AG09309 (cell line): ENCODE results near the gene OR2J1.
"Not testable (repeated sequence)": the region's sequence is repeated elsewhere in the genome, so short reads cannot be mapped to it uniquely, and the experiment has no call there.

Experiments used
- DNase-seq: peaks from one replicate; pipeline ENCODE4 v3.0.0-alpha.2; 2010; ENCODE audit warnings: low read depth
- H3K4me3 ChIP-seq: 2 replicates; pipeline ENCODE4 v1.5.1; 2011; ENCODE audit warnings: mild to moderate bottlenecking, low read depth, low read length, moderate library complexity; ENCODE audit not compliant: control insufficient read depth
- TF ChIP-seq, protein P1 (sequence below): IDR thresholded peaks from 2 replicates; pipeline ENCODE4 v1.5.1; 2011; ENCODE audit warnings: mild to moderate bottlenecking, low read depth, low read length, inconsistent platforms; ENCODE audit not compliant: insufficient read depth, control insufficient read depth; ENCODE audit errors: missing control alignments

The OR2J1 gene

DNA sequence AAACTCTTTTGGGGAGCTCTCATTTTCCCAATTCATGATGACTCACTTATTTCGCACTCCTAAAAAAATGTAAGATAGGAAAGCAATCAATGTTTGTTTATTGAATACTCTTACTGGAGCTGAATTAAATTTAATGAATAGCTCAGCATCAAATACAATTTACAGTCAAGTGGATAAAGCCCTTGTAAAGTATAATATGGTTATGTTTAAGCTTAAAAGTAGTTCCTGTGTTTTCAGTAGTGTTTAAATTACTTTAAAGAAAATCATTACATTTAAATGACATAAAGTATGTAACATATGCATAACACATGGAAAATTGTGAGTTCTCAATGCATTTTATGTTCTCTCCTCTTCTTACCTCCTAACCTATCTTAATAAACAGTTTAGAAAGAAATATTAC, 12.1 kb upstream of the OR2J1 start, which contains the start of gene OR2B3:
Gene OR2B3 (minus strand): TSS at position 101 of the 400 bp plus-strand sequence. CDS start 65 bp downstream, at position 36.
- H3K4me3 ChIP-seq, result no peak within 1 kb of the TSS
- TF ChIP-seq, protein P1, sequence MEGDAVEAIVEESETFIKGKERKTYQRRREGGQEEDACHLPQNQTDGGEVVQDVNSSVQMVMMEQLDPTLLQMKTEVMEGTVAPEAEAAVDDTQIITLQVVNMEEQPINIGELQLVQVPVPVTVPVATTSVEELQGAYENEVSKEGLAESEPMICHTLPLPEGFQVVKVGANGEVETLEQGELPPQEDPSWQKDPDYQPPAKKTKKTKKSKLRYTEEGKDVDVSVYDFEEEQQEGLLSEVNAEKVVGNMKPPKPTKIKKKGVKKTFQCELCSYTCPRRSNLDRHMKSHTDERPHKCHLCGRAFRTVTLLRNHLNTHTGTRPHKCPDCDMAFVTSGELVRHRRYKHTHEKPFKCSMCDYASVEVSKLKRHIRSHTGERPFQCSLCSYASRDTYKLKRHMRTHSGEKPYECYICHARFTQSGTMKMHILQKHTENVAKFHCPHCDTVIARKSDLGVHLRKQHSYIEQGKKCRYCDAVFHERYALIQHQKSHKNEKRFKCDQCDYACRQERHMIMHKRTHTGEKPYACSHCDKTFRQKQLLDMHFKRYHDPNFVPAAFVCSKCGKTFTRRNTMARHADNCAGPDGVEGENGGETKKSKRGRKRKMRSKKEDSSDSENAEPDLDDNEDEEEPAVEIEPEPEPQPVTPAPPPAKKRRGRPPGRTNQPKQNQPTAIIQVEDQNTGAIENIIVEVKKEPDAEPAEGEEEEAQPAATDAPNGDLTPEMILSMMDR, result no peak
- DNase-seq, result no peak

DNA sequence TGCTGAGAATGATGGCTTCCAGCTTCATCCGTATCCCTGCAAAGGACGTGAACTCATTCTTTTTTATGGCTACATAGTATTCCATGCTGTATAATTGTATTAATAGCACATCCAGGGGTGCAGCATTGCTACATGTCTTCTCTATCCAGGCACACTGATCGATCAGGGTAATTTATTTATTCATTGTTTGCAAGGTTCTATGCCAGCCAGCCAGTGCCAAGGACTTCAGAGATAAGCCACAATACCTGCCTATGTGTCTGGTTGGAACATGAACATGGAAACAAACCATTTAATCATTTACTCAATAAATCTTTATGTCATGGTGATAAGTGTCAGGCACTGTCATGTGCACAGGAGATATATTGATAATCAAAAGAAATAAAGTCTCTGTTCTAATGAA, 6.3 kb upstream of the OR2J1 start:
- no peak for DNase-seq
- no peak overlapping the region for H3K4me3 ChIP-seq
- TF ChIP-seq, protein P1, result no peak

DNA sequence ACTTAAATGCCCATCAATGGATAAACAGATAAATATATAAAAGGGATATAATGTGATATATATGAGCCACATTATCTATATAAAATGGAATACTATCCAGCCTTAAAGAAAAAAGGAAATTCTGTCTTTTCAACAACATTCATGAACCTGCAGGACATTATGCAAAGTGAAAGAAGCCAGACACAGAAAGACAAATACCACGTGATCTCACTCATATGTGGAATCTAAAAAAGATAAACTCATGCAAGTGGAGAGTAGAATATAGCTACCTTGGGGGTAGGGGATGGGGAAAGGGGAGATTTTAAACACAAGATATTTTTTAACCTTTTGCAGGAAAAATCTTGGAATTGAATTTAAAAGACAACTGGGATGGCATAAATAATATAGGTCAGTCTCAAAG, 1.5 kb upstream of the OR2J1 start:
- no peak for DNase-seq
- no peak overlapping the region for H3K4me3 ChIP-seq
- TF ChIP-seq, protein P1, result no peak

DNA sequence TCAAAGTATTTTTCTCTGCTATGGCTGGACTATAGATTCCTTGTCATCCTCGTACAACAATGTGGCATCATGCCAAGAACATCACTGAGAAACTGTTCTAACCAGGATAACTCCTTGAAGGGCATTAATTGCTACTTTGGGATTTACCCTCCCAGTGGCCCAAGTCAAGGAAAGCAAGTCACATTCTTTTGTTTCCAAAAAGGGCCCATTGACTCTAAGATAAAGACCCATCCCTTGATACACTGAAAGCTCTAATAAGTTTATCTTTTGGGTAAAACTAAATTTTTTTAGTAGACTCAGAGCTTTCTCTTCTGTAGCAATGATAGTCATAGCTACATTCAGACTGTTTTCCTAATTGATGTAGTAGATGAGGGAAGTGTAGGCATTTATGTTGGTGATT, 8.5 kb downstream of the OR2J1 start, which contains the start of gene OR2J3:
Gene OR2J3 (plus strand): TSS at position 301 of the 400 bp plus-strand sequence. CDS start 3,833 bp downstream, outside the sequence.
- TF ChIP-seq, protein P1, result no peak
- no peak within 1 kb of the TSS for H3K4me3 ChIP-seq
- no peak for DNase-seq

DNA sequence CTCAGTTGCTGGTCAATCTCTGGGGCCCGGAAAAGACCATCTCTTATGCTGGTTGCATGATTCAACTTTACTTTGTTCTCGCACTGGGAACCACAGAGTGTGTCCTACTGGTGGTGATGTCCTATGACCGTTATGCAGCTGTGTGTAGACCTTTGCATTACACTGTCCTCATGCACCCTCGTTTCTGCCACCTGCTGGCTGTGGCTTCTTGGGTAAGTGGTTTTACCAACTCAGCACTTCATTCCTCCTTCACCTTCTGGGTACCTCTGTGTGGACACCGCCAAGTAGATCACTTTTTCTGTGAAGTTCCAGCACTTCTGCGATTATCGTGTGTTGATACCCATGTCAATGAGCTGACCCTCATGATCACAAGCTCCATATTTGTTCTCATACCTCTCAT, 12.8 kb downstream of the OR2J1 start:
- no peak overlapping the region for H3K4me3 ChIP-seq
- TF ChIP-seq, protein P1, result no peak
- DNase-seq, result no peak

DNA sequence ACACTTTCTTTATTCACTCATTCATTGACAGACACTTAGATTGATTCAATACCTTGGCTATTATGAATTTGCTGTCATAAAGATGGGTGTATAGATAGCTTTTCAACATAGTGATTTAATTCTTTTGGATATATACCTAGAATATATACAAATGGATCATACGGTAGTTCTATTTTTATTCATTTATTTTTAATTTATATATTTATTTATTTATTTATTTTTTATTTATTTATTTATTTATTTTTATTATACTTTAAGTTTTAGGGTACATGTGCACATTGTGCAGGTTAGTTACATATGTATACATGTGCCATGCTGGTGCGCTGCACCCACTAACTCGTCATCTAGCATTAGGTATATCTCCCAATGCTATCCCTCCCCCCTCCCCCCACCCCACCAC, 15.7 kb downstream of the OR2J1 start:
- not testable (repeated sequence) for H3K4me3 ChIP-seq, DNase-seq

DNA sequence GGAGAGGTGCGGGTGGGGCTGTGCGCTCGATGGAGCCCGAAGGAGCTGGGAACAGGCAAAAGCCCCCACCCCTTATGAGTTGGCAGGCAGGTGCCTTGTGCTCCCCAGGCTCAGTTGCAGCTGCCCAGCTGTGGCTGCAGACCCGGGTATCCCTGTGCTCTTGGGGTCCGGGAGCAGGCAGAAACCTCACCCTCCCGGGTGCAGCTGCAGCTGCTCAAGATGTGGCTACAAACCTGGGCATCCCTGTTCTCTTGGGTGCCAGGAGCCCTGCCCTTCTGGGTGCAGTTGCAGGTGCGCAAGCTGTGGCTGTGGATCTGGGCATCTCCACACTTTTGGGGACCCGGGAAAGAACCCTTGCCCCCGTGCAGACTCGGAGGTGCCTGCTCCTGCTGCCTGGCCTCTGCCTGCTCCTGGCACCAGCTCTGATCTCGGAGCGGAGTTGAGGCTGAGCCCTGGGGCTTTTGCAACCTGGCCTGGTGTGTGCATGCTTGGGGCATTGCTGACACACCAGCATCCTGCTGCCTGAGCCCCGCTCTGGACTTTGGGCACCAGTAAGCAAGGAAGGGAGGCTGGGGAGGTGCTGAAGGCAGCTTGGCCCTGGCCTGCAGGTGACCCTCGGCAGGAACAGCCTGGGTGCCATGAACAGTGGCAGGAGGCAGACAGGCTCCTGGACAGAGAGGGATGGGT, 30.2 kb downstream of the OR2J1 start:
- no peak overlapping the region for H3K4me3 ChIP-seq
- TF ChIP-seq, protein P1, result no peak
- DNase-seq, result no peak
